HepG2 (cell line): ENCODE results near the gene DENND10. TPM values are rescaled to one million over a fixed set of nuclear protein-coding genes. Genes with fewer than 3 reads are reported as not detected.
A peak's percentile ranks its signal among the peaks of the same experiment; 100 is the strongest.

Source experiments
- BHLHE40 ChIP-seq: IDR thresholded peaks from 2 replicates; pipeline ENCODE4 v1.6.1; 2011; ENCODE audit warnings: low read length, improper control_type of control experiment
- KIAA2018 ChIP-seq: sonication (generic); formaldehyde crosslinking; IDR thresholded peaks from 2 replicates; pipeline ENCODE4 v1.5.0; 2020; ENCODE audit warnings: mild to moderate bottlenecking, missing genetic modification reagents, borderline replicate concordance
- MAZ ChIP-seq, 2 experiments: sonication (generic) in 1 of 2; formaldehyde crosslinking in 1 of 2; IDR thresholded peaks; 2 replicates each; pipeline versions ENCODE4 v1.5.0 to v1.6.1; 2012 to 2020; ENCODE audit warnings: low read depth in 2 of 2, mild to moderate bottlenecking in 2 of 2, borderline replicate concordance in 1 of 2, improper control_type of control experiment in 1 of 2, low read length in 1 of 2, missing genetic modification reagents in 1 of 2, moderate library complexity in 1 of 2
- MYNN ChIP-seq: sonication (generic); formaldehyde crosslinking; IDR thresholded peaks from 2 replicates; pipeline ENCODE4 v1.4.0; 2020; ENCODE audit warnings: mild to moderate bottlenecking, low read depth, missing genetic modification reagents
- NAIF1 ChIP-seq: sonication (generic); formaldehyde crosslinking; IDR thresholded peaks from 2 replicates; pipeline ENCODE4 v1.5.0; 2020; ENCODE audit warnings: mild to moderate bottlenecking, missing genetic modification reagents, borderline replicate concordance
- SALL2 ChIP-seq: sonication (generic); formaldehyde crosslinking; IDR thresholded peaks from 2 replicates; pipeline ENCODE4 v1.8.1; 2023; ENCODE audit warnings: mild to moderate bottlenecking, missing genetic modification reagents, inconsistent platforms
- SRF ChIP-seq: IDR thresholded peaks from 2 replicates; pipeline ENCODE4 v1.6.1; 2011; ENCODE audit warnings: mild to moderate bottlenecking, low read depth, low read length, moderate library complexity
- SUZ12 ChIP-seq: fragments of 150-350 bp; IDR thresholded peaks from 2 replicates; pipeline ENCODE4 v1.6.1; 2014; ENCODE audit warnings: low read depth, low read length
- THAP11 ChIP-seq: IDR thresholded peaks from 2 replicates; pipeline ENCODE4 v1.6.1; 2016; ENCODE audit warnings: missing biosample characterization, missing genetic modification reagents
- U2AF2 ChIP-seq: fragments of 200-400 bp; formaldehyde crosslinking; IDR thresholded peaks from 2 replicates; pipeline ENCODE4 v1.6.1; 2017; ENCODE audit warnings: low read depth, mild to moderate bottlenecking, low read length
- ZFYVE20 ChIP-seq: sonication (generic); formaldehyde crosslinking; IDR thresholded peaks from 2 replicates; pipeline ENCODE4 v1.8.0; 2023; ENCODE audit warnings: low read depth, mild to moderate bottlenecking, moderate library complexity, missing genetic modification reagents, borderline replicate concordance
- ZNF101 ChIP-seq: sonication (generic); formaldehyde crosslinking; IDR thresholded peaks from 2 replicates; pipeline ENCODE4 v1.4.0; 2020; ENCODE audit warnings: mild to moderate bottlenecking, low read depth, missing genetic modification reagents, borderline replicate concordance
- ZNF615 ChIP-seq: sonication (generic); formaldehyde crosslinking; IDR thresholded peaks from 2 replicates; pipeline ENCODE4 v1.5.0; 2020; ENCODE audit warnings: mild to moderate bottlenecking, missing genetic modification reagents, borderline replicate concordance
- ZNF652 ChIP-seq: IDR thresholded peaks from 2 replicates; pipeline ENCODE4 v1.6.1; 2016; ENCODE audit warnings: low read depth, borderline replicate concordance
- ZSCAN25 ChIP-seq: sonication (generic); formaldehyde crosslinking; IDR thresholded peaks from 2 replicates; pipeline ENCODE4 v1.8.0; 2022; ENCODE audit warnings: mild to moderate bottlenecking, missing genetic modification reagents
- polyA plus RNA-seq, 8 experiments: library from polyadenylated mRNA; depleted of rRNA in 3 of 8; stranded (reverse) in 7 of 8; unstranded in 1 of 8; fragments of >200 nt; fragmentation: Illumina TruSeq in 4 of 8; extraction: Trizol in 4 of 8; gene quantifications; 2 replicates each; pipeline versions ENCODE4 v1.2.1 to v1.2.3, GENCODE V29; 2011 to 2016; ENCODE audit warnings: low read depth in 4 of 8, missing spikeins in 1 of 8, mixed read lengths in 1 of 8; ENCODE audit not compliant: insufficient read depth in 1 of 8
- total RNA-seq, 5 experiments: library from RNA; depleted of rRNA; stranded (reverse); fragments of >200 nt; fragmentation: Illumina TruSeq; extraction: Trizol; gene quantifications; 2 replicates each; pipeline ENCODE4 v1.2.3, GENCODE V29; 2016; ENCODE audit warnings: low read depth in 1 of 5
- TF ChIP-seq, protein P1 (sequence below): sonication (generic); formaldehyde crosslinking; IDR thresholded peaks from 2 replicates; pipeline ENCODE4 v1.4.0; 2020; ENCODE audit warnings: mild to moderate bottlenecking, missing genetic modification reagents, borderline replicate concordance

DENND10 gene
- total and polyA plus RNA-seq, 2 of the 13 experiments (the other 11 are each of a cell fraction or from before 2014, with no cell fraction given), result 43.7 to 78.8 TPM

- TF ChIP-seq KIAA2018 (CRISPR knock-in tag) (no peak), ZNF615 (no peak), ZNF652 (CRISPR knock-in tag) (no peak), ZNF101 (no peak), ZSCAN25 (CRISPR knock-in tag) (peak; percentile 39; the same call in 1 of the 2 replicates), SRF (no peak), ZFYVE20 (no peak), SALL2 (CRISPR knock-in tag) (peak; percentile 25; the same call in 1 of the 2 replicates), MAZ (IDR thresholded peaks at IDR 0.05; ENCODE audit: borderline replicate concordance, low read depth, low read length) (peak; percentile 48; the same call in 1 of the 2 replicates), MAZ (CRISPR knock-in tag; IDR thresholded peaks at IDR 0.05; ENCODE audit: low read depth) (peak; percentile 63), BHLHE40 (no peak), NAIF1 (CRISPR knock-in tag) (no peak), THAP11 (CRISPR knock-in tag) (peak; percentile 49), U2AF2 (no peak), MYNN (CRISPR knock-in tag) (no peak), SUZ12 (no peak)
- TF ChIP-seq, protein P1, sequence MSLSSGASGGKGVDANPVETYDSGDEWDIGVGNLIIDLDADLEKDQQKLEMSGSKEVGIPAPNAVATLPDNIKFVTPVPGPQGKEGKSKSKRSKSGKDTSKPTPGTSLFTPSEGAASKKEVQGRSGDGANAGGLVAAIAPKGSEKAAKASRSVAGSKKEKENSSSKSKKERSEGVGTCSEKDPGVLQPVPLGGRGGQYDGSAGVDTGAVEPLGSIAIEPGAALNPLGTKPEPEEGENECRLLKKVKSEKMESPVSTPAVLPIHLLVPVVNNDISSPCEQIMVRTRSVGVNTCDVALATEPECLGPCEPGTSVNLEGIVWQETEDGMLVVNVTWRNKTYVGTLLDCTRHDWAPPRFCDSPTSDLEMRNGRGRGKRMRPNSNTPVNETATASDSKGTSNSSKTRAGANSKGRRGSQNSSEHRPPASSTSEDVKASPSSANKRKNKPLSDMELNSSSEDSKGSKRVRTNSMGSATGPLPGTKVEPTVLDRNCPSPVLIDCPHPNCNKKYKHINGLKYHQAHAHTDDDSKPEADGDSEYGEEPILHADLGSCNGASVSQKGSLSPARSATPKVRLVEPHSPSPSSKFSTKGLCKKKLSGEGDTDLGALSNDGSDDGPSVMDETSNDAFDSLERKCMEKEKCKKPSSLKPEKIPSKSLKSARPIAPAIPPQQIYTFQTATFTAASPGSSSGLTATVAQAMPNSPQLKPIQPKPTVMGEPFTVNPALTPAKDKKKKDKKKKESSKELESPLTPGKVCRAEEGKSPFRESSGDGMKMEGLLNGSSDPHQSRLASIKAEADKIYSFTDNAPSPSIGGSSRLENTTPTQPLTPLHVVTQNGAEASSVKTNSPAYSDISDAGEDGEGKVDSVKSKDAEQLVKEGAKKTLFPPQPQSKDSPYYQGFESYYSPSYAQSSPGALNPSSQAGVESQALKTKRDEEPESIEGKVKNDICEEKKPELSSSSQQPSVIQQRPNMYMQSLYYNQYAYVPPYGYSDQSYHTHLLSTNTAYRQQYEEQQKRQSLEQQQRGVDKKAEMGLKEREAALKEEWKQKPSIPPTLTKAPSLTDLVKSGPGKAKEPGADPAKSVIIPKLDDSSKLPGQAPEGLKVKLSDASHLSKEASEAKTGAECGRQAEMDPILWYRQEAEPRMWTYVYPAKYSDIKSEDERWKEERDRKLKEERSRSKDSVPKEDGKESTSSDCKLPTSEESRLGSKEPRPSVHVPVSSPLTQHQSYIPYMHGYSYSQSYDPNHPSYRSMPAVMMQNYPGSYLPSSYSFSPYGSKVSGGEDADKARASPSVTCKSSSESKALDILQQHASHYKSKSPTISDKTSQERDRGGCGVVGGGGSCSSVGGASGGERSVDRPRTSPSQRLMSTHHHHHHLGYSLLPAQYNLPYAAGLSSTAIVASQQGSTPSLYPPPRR (CRISPR knock-in tag), result no peak
Observed at GRCh38 chr10:119103903-119104653, at the start of gene DENND10 (continued).
